ENCODE data around the gene TCEA3.

TCEA3 gene
- total RNA-seq = 19.3 reads per million, percentile 46 among the genes with 10 or more reads in this experiment

DNA sequence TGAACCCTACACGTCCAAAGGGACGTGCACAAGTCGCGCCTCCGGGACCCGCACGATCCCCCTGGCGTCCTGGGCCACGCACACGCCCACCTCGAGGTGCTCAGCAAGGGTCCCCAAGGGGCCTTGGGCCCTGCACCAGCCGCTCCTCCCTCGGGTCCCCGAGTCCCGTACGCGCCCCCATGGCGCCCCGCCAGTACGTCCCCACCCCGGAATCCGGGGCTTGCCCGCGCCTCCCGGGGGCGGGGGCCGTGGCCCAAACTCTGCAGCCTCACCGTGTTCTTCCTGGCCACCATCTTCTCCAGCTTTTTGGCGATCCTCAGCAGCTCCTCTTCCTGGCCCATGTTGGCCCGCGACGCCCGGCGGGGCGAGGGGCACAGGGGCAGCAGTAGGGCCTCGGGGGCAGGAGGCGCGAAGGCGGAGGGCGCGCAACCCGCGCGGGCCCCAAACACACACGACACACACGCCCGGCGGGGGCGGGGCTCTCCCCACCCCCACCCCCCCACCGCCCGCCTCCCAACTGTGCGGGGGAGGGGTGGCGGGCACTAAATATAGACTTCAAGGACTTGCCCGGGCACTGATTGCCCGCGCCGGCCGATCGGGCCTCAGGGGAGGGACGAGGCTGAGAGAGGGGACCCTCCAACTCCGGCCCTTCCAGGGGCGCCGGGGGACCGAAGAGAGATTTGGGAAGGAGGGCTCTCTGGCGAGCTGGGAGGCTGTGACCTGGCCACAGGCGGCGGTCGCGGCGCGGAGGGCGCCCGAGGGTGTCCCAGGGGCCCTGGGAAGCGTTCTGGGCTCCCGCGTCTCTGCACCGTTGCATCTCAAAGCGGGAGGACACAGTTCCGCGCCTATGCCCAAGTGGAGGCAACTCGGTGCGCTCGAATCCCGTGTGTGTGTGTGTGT, at the start of gene TCEA3:
TCEA3 (minus strand) TSS at position 456 of the 900 bp plus-strand sequence; CDS start at position 341, 115 bp downstream.
- DNase-seq = no peak

DNA sequence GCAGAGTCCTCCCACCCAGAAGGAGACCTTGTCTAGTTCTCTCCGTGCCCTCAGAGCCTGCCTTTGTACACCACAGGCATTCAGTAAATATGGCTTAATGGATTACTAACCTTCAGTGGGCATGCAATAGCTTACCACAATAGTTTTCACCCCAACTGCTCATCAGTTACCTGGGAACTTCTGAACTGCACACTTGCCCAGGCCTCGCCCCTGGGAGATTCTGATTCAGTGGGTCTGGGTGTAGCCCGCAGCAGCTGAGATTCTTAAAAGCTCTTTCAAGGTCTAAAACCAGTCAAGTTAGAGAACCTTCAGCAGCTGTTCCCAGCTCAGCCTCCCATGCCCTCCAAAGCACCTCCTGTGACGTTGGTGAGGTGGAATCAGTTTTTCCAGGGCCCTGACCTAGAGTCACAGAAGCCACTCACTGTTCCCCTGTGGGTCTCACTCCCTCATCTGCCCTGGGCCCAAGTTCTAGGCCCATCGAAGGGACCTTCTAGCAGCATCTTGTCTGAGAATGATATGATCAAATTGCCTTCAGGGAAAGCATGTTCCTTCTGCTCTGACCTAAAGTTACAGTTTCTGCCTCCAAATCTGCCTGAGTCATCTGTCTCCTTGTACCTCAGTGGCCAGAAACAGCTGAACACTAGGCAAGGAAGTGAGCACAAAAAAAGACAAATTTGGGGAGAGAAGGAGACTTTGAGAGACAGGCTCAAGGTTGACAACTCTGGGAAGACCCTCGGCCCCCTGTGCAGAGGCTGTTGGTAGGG, 48.7 kb upstream of the TCEA3 start:
- DNase-seq = no peak

DNA sequence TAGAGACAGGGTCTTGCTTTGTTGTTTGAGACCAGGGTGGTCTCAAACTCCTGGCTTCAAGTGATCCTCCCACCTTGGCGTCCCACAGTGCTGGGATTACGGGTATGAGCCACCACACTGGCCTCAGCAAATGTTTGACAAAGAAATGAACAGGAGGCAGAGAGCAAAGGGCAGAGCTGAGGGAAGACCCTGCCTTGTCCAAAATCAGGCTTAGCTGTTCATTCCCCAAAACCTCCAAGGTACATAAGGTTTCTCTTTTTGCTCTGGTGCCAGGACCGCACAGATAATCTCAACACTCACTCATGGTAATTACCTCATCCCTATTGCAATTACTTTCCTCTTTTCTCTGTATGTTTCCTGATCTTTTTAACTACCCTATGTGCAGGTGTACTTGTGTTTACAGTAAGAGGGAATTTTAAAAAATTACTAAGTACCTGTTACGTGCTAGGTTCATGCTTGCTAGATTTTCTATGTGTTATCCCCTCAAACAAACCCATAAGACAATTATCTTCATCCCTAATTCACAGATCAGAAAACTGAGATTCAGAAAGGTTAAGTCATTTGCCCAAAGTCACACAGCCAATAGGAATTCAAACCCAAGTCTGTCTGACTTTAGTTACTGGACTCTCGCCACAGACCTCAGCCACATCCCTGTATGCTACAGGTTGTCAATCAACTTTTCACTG, 47.9 kb upstream of the TCEA3 start:
- no peak for DNase-seq

- DNase-seq = no peak
Observed at GRCh38 chr1:23471473-23472075, 47.0 kb upstream of the TCEA3 start.

DNA sequence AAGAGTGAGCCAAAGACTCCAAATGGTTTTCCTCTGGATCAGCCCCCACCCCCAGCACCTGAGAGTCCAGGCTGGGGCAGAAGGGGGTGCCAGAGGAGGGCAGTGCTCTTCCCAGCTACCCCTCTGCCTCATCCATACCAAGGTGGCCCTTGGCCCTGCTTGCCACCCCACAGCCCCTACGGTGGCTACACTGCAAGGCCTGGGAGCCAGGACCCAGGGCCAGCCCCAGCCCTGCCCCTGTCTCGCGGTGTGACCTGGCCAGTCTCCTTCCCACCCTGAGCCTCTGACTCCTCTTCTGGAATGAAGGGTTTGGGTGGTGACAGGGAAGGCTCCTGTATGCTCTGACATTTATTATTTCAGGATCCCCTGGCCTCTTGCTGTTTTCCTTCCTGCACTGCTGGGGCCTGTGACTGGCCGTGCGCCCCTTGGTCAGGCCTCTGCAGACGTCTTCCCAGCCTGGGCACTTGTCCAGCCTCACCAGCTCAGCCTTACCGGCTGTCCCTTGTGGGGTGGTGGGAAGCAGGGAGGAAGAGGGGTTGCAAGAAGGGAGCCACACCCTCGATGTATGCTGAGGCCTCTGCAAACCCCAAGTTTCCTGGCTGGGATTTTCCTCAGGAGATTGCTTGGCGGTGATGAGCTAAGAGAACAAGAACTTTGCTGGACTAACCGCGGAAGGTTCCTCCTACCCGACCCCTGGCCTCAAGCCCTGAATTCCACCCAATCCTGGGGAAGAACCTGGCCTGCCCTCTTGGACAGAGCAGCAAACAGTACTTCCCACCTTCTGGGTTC, 45.9 kb upstream of the TCEA3 start:
- DNase-seq = no peak

DNA sequence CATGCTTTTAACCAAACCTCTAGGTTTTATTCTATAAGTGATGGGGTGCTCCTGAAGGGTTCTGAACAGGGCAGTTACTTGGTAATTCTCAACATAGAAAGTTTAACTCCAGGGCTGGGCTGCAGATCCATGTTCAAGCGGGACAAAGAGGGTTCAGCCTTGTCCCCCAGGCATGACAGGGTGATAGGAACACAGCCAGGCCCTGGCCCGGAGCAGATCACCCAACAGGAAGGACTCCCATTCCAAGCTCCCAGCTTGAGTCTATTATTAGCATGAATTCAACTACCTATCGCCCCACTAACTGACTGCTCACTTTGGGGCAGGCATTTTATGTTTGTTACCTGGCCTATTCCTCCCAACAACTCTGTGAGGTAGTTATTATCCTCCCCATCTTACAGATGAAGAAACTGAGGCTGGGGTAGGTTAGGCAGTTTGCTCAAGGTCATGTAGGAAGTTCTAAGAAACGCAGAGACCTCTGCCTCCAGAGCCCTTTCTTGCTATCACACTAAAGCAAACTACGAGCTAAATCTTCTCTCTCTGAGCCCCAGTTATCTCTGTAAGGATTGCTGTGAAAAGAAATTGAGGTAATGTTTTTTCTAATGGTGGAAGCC, 44.9 kb upstream of the TCEA3 start:
- no peak for DNase-seq

- no peak for DNase-seq
Observed at GRCh38 chr1:23466423-23466989, 42.0 kb upstream of the TCEA3 start.

GRCh38 chr1:23463286-23463685, 38.7 kb upstream of the TCEA3 start:
- no peak for DNase-seq

GRCh38 chr1:23462766-23463165, 38.2 kb upstream of the TCEA3 start:
- DNase-seq = no peak

DNA sequence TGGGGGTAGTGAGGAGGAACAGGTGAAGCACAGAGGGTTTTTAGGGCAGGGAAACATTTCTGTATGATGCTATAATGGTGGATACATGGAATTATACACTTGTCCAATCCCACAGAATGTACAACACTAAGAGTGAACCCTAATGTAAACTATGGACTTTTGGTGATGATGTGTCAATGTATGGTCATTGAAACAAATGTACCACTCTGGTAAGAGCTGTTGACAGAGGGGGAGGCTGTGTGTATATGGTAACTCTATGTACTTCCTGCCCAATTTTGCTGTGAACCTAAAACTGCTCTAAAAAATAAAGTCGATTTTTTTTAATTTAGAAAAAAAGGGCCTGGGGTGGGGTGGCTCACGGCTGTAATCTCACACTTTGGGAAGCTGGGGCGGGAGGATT, 36.5 kb upstream of the TCEA3 start:
- no peak for DNase-seq

DNA sequence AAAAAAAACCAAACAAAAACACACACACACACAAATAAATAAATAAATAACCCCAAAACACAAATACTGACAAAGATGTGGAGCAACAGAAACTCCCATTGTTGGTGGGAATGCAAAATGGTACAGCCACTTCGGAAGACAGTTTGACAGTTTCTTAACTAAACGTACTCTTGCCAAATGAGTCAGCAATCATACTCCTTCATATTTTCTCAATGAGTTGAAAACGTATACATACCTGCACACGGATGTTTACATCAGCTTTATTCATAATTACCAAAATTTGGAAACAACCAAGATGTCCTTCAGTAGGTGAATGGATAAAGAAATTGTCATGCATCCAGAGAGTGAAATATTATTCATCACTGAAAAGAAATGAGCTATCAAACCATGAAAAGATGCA, 36.0 kb upstream of the TCEA3 start:
- no peak for DNase-seq

GRCh38 chr1:23459338-23459757, 34.8 kb upstream of the TCEA3 start:
- DNase-seq = no peak

GRCh38 chr1:23456226-23456625, 31.7 kb upstream of the TCEA3 start:
- DNase-seq = no peak

- no peak for DNase-seq
Observed at GRCh38 chr1:23453455-23454000, 29.0 kb upstream of the TCEA3 start.

DNA sequence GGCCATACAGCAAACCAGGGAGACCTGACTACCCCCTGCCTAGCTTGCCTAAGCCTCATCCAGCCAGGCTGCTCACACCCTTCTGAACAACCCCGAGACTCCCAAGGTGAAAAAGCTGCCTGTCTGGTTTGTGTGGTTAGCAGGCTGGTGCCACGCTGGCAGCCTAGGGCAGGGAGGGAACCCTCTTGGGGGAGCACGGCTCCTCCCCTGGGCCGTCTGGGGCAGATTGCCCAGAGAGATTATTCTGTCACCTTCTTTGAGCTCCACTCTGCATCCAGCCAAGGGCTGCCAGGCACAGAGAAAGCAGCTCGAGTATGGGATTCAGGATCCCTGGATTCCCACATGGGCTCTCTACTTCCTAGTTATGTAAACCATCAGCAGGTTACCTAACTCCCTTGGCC, 27.5 kb upstream of the TCEA3 start:
- peak; percentile 13 for DNase-seq

DNA sequence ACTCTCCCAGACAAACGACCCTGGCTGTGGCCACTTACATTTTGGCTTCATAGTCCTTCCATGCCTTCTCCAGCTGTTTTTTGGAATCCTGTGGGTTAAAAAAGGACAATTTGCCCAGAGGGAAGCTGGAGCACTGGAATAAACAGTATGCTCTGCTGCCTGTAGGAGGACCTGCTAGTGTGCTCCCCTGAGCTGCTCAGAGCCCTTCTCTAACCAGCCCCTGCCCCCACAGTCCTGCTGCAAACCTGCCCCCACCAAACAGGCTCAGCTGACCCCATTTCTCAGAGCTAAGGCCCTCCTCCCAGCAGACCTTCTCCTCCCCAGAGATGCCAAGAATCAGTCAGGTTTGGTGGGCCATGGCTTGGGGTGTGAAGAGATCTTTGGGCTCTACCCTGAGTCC, 26.9 kb upstream of the TCEA3 start:
- no peak for DNase-seq

DNA sequence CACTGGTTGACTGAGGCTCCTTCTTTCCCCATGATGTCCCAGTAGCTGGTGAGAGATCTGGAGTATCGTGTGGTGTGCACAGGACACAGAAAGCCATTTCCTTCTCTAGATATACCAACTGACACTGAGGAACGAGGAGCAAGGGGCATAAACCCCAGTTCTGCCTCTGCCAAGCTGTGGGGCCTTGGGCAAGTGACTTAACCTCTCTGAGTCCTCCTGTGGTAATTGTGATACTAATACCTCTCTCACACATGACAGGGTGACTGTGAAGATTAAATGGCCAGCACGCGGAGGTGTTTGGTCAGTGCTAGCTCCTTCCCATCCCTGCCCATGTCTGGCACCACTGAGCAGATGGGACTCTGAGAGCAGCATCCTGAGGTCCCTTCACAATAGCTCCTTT, 26.3 kb upstream of the TCEA3 start:
- DNase-seq = no peak

- DNase-seq = no peak
Observed at GRCh38 chr1:23449958-23450357, 25.4 kb upstream of the TCEA3 start.

DNA sequence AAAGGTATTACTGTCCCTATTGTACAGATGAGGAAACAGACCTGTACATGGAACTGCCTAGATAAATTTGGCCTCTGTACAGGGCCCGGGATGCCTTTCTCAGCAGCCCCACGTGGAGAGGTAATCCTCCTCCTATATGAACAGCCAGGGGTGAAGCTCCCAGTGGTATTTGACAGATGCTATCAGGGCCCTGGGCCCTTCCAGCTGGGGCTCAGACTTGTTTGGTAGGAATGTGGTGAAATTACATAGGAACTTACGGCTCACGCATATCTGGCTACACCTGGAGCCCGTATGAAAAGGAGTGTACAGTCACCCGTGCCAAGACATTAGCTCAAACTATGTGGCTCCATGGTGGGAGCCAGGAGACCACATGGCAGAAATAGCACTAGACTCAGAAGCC, 24.8 kb upstream of the TCEA3 start:
- DNase-seq = no peak

- no peak for DNase-seq
Observed at GRCh38 chr1:23448846-23449245, 24.3 kb upstream of the TCEA3 start.

All from effector CD4-positive, alpha-beta T cell (primary cell).